Dedifferentiated amniotic fluid mesenchymal stem cell (primary cell): ENCODE measurements around the gene WDR27.
"Not testable (repeated sequence)": the region's sequence is repeated elsewhere in the genome, so short reads cannot be mapped to it uniquely, and the experiment has no call there.

Source experiments
- DNase-seq: peaks from one replicate; pipeline ENCODE4 v3.0.0-alpha.2; 2016; ENCODE audit errors: extremely low spot score

WDR27 gene

GRCh38 chr6:169709293-169709692 lies 7.5 kb upstream of the WDR27 start:
- DNase-seq: no peak

- DNase-seq: no peak
Measured at GRCh38 chr6:169707772-169708171, 5.9 kb upstream of the WDR27 start.

GRCh38 chr6:169702840-169703246 lies 1.0 kb upstream of the WDR27 start:
- DNase-seq: no peak

- no peak for DNase-seq
Measured at GRCh38 chr6:169701311-169701953, 397 bp downstream of the WDR27 start.

GRCh38 chr6:169700296-169700695 lies 1.5 kb downstream of the WDR27 start:
- DNase-seq: no peak

GRCh38 chr6:169697115-169697514 lies 4.7 kb downstream of the WDR27 start:
- DNase-seq: not testable (repeated sequence)

- DNase-seq: no peak
Measured at GRCh38 chr6:169695131-169695530, 6.7 kb downstream of the WDR27 start.

GRCh38 chr6:169692516-169692915 lies 9.3 kb downstream of the WDR27 start:
- DNase-seq: no peak

- no peak for DNase-seq
Measured at GRCh38 chr6:169691260-169691659, 10.6 kb downstream of the WDR27 start.

GRCh38 chr6:169689287-169689686 lies 12.5 kb downstream of the WDR27 start:
- DNase-seq: no peak

- DNase-seq: no peak
Measured at GRCh38 chr6:169685860-169686259, 16.0 kb downstream of the WDR27 start.

- no peak for DNase-seq
Measured at GRCh38 chr6:169684056-169684455, 17.8 kb downstream of the WDR27 start.

GRCh38 chr6:169678342-169678741 lies 23.5 kb downstream of the WDR27 start:
- no peak for DNase-seq

GRCh38 chr6:169677096-169677495 lies 24.7 kb downstream of the WDR27 start:
- DNase-seq: no peak

- no peak for DNase-seq
Measured at GRCh38 chr6:169675011-169675410, 26.8 kb downstream of the WDR27 start.

GRCh38 chr6:169671563-169671962 lies 30.3 kb downstream of the WDR27 start:
- no peak for DNase-seq

GRCh38 chr6:169669889-169670288 lies 31.9 kb downstream of the WDR27 start:
- DNase-seq: no peak

GRCh38 chr6:169669147-169669546 lies 32.7 kb downstream of the WDR27 start:
- DNase-seq: no peak

- DNase-seq: no peak
Measured at GRCh38 chr6:169668203-169668847, 33.5 kb downstream of the WDR27 start.

GRCh38 chr6:169667716-169668115 lies 34.1 kb downstream of the WDR27 start:
- no peak for DNase-seq

- no peak for DNase-seq
Measured at GRCh38 chr6:169666441-169666840, 35.4 kb downstream of the WDR27 start.

- DNase-seq: no peak
Measured at GRCh38 chr6:169665289-169665688, 36.5 kb downstream of the WDR27 start.

GRCh38 chr6:169664227-169664626 lies 37.6 kb downstream of the WDR27 start:
- DNase-seq: no peak

GRCh38 chr6:169663468-169663867 lies 38.4 kb downstream of the WDR27 start:
- DNase-seq: no peak
